Measurements from ENCODE around the gene SH3TC2. TPM values are rescaled to one million over a fixed set of nuclear protein-coding genes. Genes with fewer than 3 reads are reported as not detected.

SH3TC2 gene
- total RNA-seq, 2 donors from 2014 or later = 0.72 to 5.6 TPM

GRCh38 chr5:149049371-149049781 is 13.5 kb downstream of the SH3TC2 start:
- no peaks in the 10 kb centered on the region for H3K4me1 Mint-ChIP-seq
- H3K27ac Mint-ChIP-seq = no peak overlapping the region
- H3K36me3 Mint-ChIP-seq (ENCODE audit: low read depth) = no peaks in the 10 kb centered on the region
- DNase-seq (no peak), ATAC-seq (no peak)
- H3K9me3 ChIP-seq (ENCODE audit: control insufficient read depth, low read length, poor library complexity, severe bottlenecking) = no peaks in the 10 kb centered on the region
- peaks cover 21% of the 10 kb centered on the region for H3K27me3 Mint-ChIP-seq
- H3K4me3 Mint-ChIP-seq = no peak overlapping the region

GRCh38 chr5:149048811-149049210 is 14.1 kb downstream of the SH3TC2 start:
- no peaks in the 10 kb centered on the region for H3K9me3 ChIP-seq (ENCODE audit: control insufficient read depth, low read length, poor library complexity, severe bottlenecking)
- Mint-ChIP-seq H3K4me3 (no peak overlapping the region), H3K4me1 (no peaks in the 10 kb centered on the region), H3K27ac (no peak overlapping the region), H3K36me3 (ENCODE audit: low read depth) (no peaks in the 10 kb centered on the region), H3K27me3 (peaks cover 27% of the 10 kb centered on the region)
- no peak for ATAC-seq
- no peak for DNase-seq

GRCh38 chr5:149047462-149047861 is 15.4 kb downstream of the SH3TC2 start:
- DNase-seq (no peak), ATAC-seq (no peak)
- Mint-ChIP-seq H3K4me1 (no peaks in the 10 kb centered on the region), H3K27me3 (peaks cover 28% of the 10 kb centered on the region), H3K27ac (no peak overlapping the region), H3K4me3 (no peak overlapping the region), H3K36me3 (ENCODE audit: low read depth) (no peaks in the 10 kb centered on the region)
- no peaks in the 10 kb centered on the region for H3K9me3 ChIP-seq (ENCODE audit: control insufficient read depth, low read length, poor library complexity, severe bottlenecking)

GRCh38 chr5:149046196-149046829 is 16.5 kb downstream of the SH3TC2 start:
- Mint-ChIP-seq H3K27ac (no peak overlapping the region), H3K27me3 (peaks cover 28% of the 10 kb centered on the region), H3K4me1 (no peaks in the 10 kb centered on the region), H3K4me3 (no peak overlapping the region), H3K36me3 (ENCODE audit: low read depth) (no peaks in the 10 kb centered on the region)
- ATAC-seq = no peak
- H3K9me3 ChIP-seq (ENCODE audit: control insufficient read depth, low read length, poor library complexity, severe bottlenecking) = no peaks in the 10 kb centered on the region
- no peak for DNase-seq

- H3K4me3 Mint-ChIP-seq = no peak overlapping the region
- peaks cover 26% of the 10 kb centered on the region for H3K27me3 Mint-ChIP-seq
- no peaks in the 10 kb centered on the region for H3K9me3 ChIP-seq (ENCODE audit: control insufficient read depth, low read length, poor library complexity, severe bottlenecking)
- DNase-seq = no peak
- no peaks in the 10 kb centered on the region for H3K36me3 Mint-ChIP-seq (ENCODE audit: low read depth)
- H3K4me1 Mint-ChIP-seq = no peaks in the 10 kb centered on the region
- no peak overlapping the region for H3K27ac Mint-ChIP-seq
- ATAC-seq = no peak
Observed at GRCh38 chr5:149045089-149045460, 17.8 kb downstream of the SH3TC2 start.

- H3K4me1 Mint-ChIP-seq = no peaks in the 10 kb centered on the region
- H3K4me3 Mint-ChIP-seq = no peak overlapping the region
Observed at GRCh38 chr5:149044453-149045088, 18.3 kb downstream of the SH3TC2 start.

GRCh38 chr5:149043641-149044040 is 19.2 kb downstream of the SH3TC2 start:
- no peak overlapping the region for H3K27ac Mint-ChIP-seq
- no peaks in the 10 kb centered on the region for H3K9me3 ChIP-seq (ENCODE audit: control insufficient read depth, low read length, poor library complexity, severe bottlenecking)
- peaks cover 14% of the 10 kb centered on the region for H3K27me3 Mint-ChIP-seq
- H3K36me3 Mint-ChIP-seq (ENCODE audit: low read depth) = no peaks in the 10 kb centered on the region
- no peaks in the 10 kb centered on the region for H3K4me1 Mint-ChIP-seq
- no peak overlapping the region for H3K4me3 Mint-ChIP-seq
- ATAC-seq = no peak
- no peak for DNase-seq

More at GRCh38 chr5:149044453-149045088, 18.3 kb downstream of the SH3TC2 start:
- no peak overlapping the region for H3K27ac Mint-ChIP-seq
- no peaks in the 10 kb centered on the region for H3K9me3 ChIP-seq (ENCODE audit: control insufficient read depth, low read length, poor library complexity, severe bottlenecking)
- DNase-seq (no peak), ATAC-seq (no peak)
- H3K36me3 Mint-ChIP-seq (ENCODE audit: low read depth) = no peaks in the 10 kb centered on the region
- H3K27me3 Mint-ChIP-seq = peaks cover 21% of the 10 kb centered on the region

- H3K4me1 Mint-ChIP-seq = peaks cover 5% of the 10 kb centered on the region
- DNase-seq (no peak), ATAC-seq (no peak)
- no peaks in the 10 kb centered on the region for H3K36me3 Mint-ChIP-seq (ENCODE audit: low read depth)
- H3K27me3 Mint-ChIP-seq = peaks cover 14% of the 10 kb centered on the region
- H3K9me3 ChIP-seq (ENCODE audit: control insufficient read depth, low read length, poor library complexity, severe bottlenecking) = no peaks in the 10 kb centered on the region
- no peak overlapping the region for H3K4me3 Mint-ChIP-seq
- no peak overlapping the region for H3K27ac Mint-ChIP-seq
Observed at GRCh38 chr5:149042865-149043264, 20.0 kb downstream of the SH3TC2 start.

- ATAC-seq = no peak
- peaks cover 30% of the 10 kb centered on the region for H3K27me3 Mint-ChIP-seq
- H3K9me3 ChIP-seq (ENCODE audit: control insufficient read depth, low read length, poor library complexity, severe bottlenecking) = no peaks in the 10 kb centered on the region
- no peak overlapping the region for H3K4me3 Mint-ChIP-seq
- H3K36me3 Mint-ChIP-seq (ENCODE audit: low read depth) = no peaks in the 10 kb centered on the region
- no peak overlapping the region for H3K27ac Mint-ChIP-seq
- peaks cover 16% of the 10 kb centered on the region for H3K4me1 Mint-ChIP-seq
- DNase-seq = no peak
Observed at GRCh38 chr5:149041242-149041641, 21.6 kb downstream of the SH3TC2 start.

- Mint-ChIP-seq H3K4me3 (no peak overlapping the region), H3K27me3 (peaks cover 34% of the 10 kb centered on the region), H3K4me1 (peaks cover 24% of the 10 kb centered on the region), H3K36me3 (ENCODE audit: low read depth) (no peaks in the 10 kb centered on the region), H3K27ac (no peak overlapping the region)
- ATAC-seq = no peak
- H3K9me3 ChIP-seq (ENCODE audit: control insufficient read depth, low read length, poor library complexity, severe bottlenecking) = no peaks in the 10 kb centered on the region
- no peak for DNase-seq
Observed at GRCh38 chr5:149040421-149040820, 22.4 kb downstream of the SH3TC2 start.

- no peaks in the 10 kb centered on the region for H3K36me3 Mint-ChIP-seq (ENCODE audit: low read depth)
- H3K9me3 ChIP-seq (ENCODE audit: control insufficient read depth, low read length, poor library complexity, severe bottlenecking) = no peaks in the 10 kb centered on the region
- no peak for DNase-seq
- no peak overlapping the region for H3K27ac Mint-ChIP-seq
- H3K4me1 Mint-ChIP-seq = peaks cover 27% of the 10 kb centered on the region
- peaks cover 37% of the 10 kb centered on the region for H3K27me3 Mint-ChIP-seq
- no peak overlapping the region for H3K4me3 Mint-ChIP-seq
- no peak for ATAC-seq
Observed at GRCh38 chr5:149039506-149039905, 23.4 kb downstream of the SH3TC2 start.

GRCh38 chr5:149038336-149039080 is 24.4 kb downstream of the SH3TC2 start:
- no peak for ATAC-seq

GRCh38 chr5:149037817-149038216 is 25.0 kb downstream of the SH3TC2 start:
- Mint-ChIP-seq H3K36me3 (ENCODE audit: low read depth) (no peaks in the 10 kb centered on the region), H3K27me3 (peaks cover 29% of the 10 kb centered on the region), H3K4me3 (peak overlapping the region; percentile 74), H3K27ac (peak overlapping the region; percentile 75), H3K4me1 (peaks cover 27% of the 10 kb centered on the region)
- H3K9me3 ChIP-seq (ENCODE audit: control insufficient read depth, low read length, poor library complexity, severe bottlenecking) = no peaks in the 10 kb centered on the region
- DNase-seq = no peak
- ATAC-seq = no peak

More at GRCh38 chr5:149038336-149039080, 24.4 kb downstream of the SH3TC2 start:
- Mint-ChIP-seq H3K36me3 (ENCODE audit: low read depth) (no peaks in the 10 kb centered on the region), H3K4me1 (peaks cover 27% of the 10 kb centered on the region), H3K27ac (no peak overlapping the region), H3K4me3 (no peak overlapping the region), H3K27me3 (peaks cover 29% of the 10 kb centered on the region)
- H3K9me3 ChIP-seq (ENCODE audit: control insufficient read depth, low read length, poor library complexity, severe bottlenecking) = no peaks in the 10 kb centered on the region
- DNase-seq = no peak
